Pancreas (tissue), 10 donors: ENCODE data around the gene ACVR1B. TPM values are rescaled to one million over a fixed set of nuclear protein-coding genes. Genes with fewer than 3 reads are reported as not detected.

ENCODE experiments used
- ATAC-seq, 4 donors: fragments of 200-7000 bp; cut with Tn5 transposase; one replicate each; pipeline versions ENCODE4 v1.8.0 to v1.9.1; 2020; ENCODE audit warnings: mild to moderate bottlenecking in 4 of 4, moderate library complexity in 4 of 4
- DNase-seq, 6 donors: peaks; one replicate each; pipeline ENCODE4 v3.0.0-alpha.2; 2020
- FAIRE-seq: peaks from 2 replicates; lab custom pipeline; 2012; peaks lifted over from hg19 to GRCh38; lab: Jason Lieb, UNC
- H3K27ac ChIP-seq, 4 donors: fragments of 200-600 bp; sonication (generic); 1 replicate in 3 of 4; 2 replicates in 1 of 4; pipeline versions ENCODE4 v1.5.0 to v1.8.0; 2020
- H3K27me3 ChIP-seq, 4 donors: fragments of 200-600 bp; one replicate each; pipeline ENCODE4 v1.8.0; 2021
- H3K36me3 ChIP-seq, 3 donors: fragments of 200-600 bp; sonication (generic) in 1 of 3; one replicate each; pipeline versions ENCODE4 v1.5.0 to v1.8.0; 2020 to 2021
- H3K4me1 ChIP-seq, 3 donors: fragments of 200-600 bp; one replicate each; pipeline ENCODE4 v1.8.0; 2021
- H3K4me3 ChIP-seq, 4 donors: fragments of 200-600 bp; sonication (generic) in 2 of 4; one replicate each; pipeline versions ENCODE4 v1.5.0 to v1.8.0; 2020 to 2021
- H3K9me3 ChIP-seq, 4 donors: fragments of 200-600 bp; one replicate each; pipeline ENCODE4 v1.8.0; 2021
- CTCF ChIP-seq, 4 donors: fragments of 200-600 bp; sonication (generic) in 3 of 4; IDR thresholded peaks; one replicate each; pipeline versions ENCODE4 v1.5.0 to v1.8.0; 2021; ENCODE audit warnings: antibody characterized with exemption in 4 of 4
- WGBS, 2 donors: extraction: QIAGEN DNeasy Blood & Tissue Kit; methylation state at CpG; one replicate each; pipeline ENCODE4 v1.1.7; 2013; 5-methylcytosine and 5-hydroxymethylcytosine counted together
- intact Hi-C, 3 donors: fragments of 100-400 bp; cut with DNase I; formaldehyde crosslinking; loops; one replicate each; pipeline versions ENCODE4 v1.11.1 to v1.14.2; 2022
- polyA plus RNA-seq, 2 donors: library from polyadenylated mRNA; stranded (reverse); fragments of 200-250 nt; gene quantifications; one replicate each; pipeline ENCODE4 v1.2.3, GENCODE V29; 2013
- total RNA-seq, 6 donors: library from RNA; stranded (reverse); fragmentation: NEBNext Ultra II Directional in 4 of 6; extraction: Animal tissue kit (Norgen Biotek cat#: 25700) in 4 of 6; gene quantifications; one replicate each; pipeline versions ENCODE4 v1.2.1 to v1.2.4, GENCODE V29; 2021 to 2023
- donor health status: healthy with polysubstance abuse.
- donor health status: DM: no; HTN: no; CAD: no; lungs with moderate emphysema.
- donor health status: DM: no; HTN: no; CAD: no.
- donor health status: control.
- donor health status: control.
- donor health status: Bipolar disorder and iron deficiency.
- donor health status: DM: yes; HTN: yes; CAD: no.
- donor health status: DM: no; HTN: no; CAD: no.
- donor health status: DM: no; HTN: no; CAD: no.
- donor health status: DM: yes; HTN: yes; CAD: no.

The ACVR1B gene
- total and polyA plus RNA-seq, 8 donors, result 16.0 to 31.4 (median 26.2) TPM

GRCh38 chr12:51913071-51914033 lies 38.1 kb upstream of the ACVR1B start:
- H3K4me1 ChIP-seq, result no peaks in the 10 kb centered on the region
- intact Hi-C loops, result no loop called here
- H3K36me3 ChIP-seq, result peaks cover 0 to 4% (median 0%) of the 10 kb centered on the region in 3 donors
- H3K4me3 ChIP-seq, result peak overlapping the region in 1 of 4 donors; percentile 7
- no peaks in the 10 kb centered on the region for H3K9me3 ChIP-seq
- TF ChIP-seq CTCF (IDR thresholded peaks at IDR 0.05), result no peak
- DNase-seq (peak in 2 of 6 donors; percentile 55 to 74), FAIRE-seq (no peak), ATAC-seq (no peak)
- H3K27me3 ChIP-seq, result no peaks in the 10 kb centered on the region
- 75% methylated on average over 30 of the region's 30 CpGs for WGBS, 2 donors
- H3K27ac ChIP-seq, result no peak overlapping the region

DNA sequence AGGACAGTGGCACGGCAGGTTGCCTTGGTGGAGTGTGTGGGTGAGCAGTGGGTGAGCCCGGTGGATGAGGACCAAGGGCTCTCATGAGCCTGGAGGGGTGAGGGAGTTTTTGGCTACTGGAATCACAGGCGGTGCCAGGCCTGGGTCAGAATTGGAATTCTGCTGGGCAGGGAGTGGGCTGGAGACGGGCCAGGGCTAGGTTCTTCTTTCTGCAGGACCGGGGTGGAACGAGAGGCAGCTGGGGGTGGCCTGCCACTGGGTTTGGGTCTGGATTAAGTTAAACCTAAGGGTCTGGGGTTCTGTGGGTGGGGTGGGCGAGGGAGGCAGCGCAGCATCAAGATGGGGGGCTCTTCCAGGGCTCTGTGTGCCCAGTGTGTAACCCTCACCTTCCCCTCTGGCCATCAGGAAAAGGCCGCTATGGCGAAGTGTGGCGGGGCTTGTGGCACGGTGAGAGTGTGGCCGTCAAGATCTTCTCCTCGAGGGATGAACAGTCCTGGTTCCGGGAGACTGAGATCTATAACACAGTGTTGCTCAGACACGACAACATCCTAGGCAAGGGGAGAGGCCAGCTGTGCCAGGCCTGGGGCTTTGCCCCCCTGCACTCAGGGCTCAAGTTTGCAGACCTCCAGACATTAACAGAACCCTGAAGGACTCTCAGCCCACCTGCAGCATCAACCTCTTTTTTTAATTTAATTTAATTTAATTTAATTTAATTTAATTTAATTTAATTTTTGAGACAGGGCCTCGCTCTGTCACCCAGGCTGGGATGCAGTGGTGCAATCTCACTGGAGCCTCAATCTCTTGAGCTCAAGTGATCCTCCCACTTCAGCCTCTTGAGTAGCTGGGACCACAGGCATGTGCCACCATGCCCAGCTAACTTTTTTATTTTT lies 37.2 kb upstream of the ACVR1B start:
- intact Hi-C loops, result no loop called here
- FAIRE-seq (no peak), ATAC-seq (no peak), DNase-seq (peak in 3 of 6 donors; percentile 13 to 57 (median 44))
- no peaks in the 10 kb centered on the region for H3K9me3 ChIP-seq
- no peak for TF ChIP-seq CTCF (IDR thresholded peaks at IDR 0.05)
- no peaks in the 10 kb centered on the region for H3K27me3 ChIP-seq
- H3K27ac ChIP-seq, result no peak overlapping the region
- H3K36me3 ChIP-seq, result peaks cover 0 to 4% (median 0%) of the 10 kb centered on the region in 3 donors
- H3K4me3 ChIP-seq, result no peak overlapping the region
- H3K4me1 ChIP-seq, result no peaks in the 10 kb centered on the region
- 83 to 86% methylated on average over 17 of the region's 17 CpGs for WGBS, 2 donors

DNA sequence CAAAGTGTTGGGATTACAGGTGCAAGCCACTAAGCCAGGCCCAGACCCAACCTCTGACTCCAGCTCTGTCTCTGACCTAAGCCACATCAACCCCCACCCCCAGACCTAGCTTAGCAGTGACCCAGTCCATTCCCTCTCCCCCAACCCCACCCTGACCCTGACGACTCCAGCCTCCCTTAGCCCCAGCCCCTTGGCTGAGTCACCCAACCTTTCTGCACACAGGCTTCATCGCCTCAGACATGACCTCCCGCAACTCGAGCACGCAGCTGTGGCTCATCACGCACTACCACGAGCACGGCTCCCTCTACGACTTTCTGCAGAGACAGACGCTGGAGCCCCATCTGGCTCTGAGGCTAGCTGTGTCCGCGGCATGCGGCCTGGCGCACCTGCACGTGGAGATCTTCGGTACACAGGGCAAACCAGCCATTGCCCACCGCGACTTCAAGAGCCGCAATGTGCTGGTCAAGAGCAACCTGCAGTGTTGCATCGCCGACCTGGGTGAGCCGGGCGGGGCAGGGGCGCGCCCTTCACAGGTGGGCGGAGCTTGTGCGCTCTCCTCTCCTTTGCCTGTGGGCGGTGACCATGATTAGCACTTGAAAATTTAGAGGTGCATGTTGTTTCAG lies 36.4 kb upstream of the ACVR1B start:
- no peak for TF ChIP-seq CTCF (IDR thresholded peaks at IDR 0.05)
- Histone ChIP-seq H3K27ac (no peak overlapping the region), H3K4me3 (no peak overlapping the region), H3K4me1 (no peaks in the 10 kb centered on the region), H3K9me3 (no peaks in the 10 kb centered on the region), H3K36me3 (peaks cover 0 to 4% (median 0%) of the 10 kb centered on the region in 3 donors), H3K27me3 (no peaks in the 10 kb centered on the region)
- ATAC-seq, result no peak
- DNase-seq, result peak in 1 of 6 donors; percentile 52
- 79 to 87% methylated on average over 28 of the region's 28 CpGs for WGBS, 2 donors
- no peak for FAIRE-seq
- intact Hi-C loops, result no loop called here

GRCh38 chr12:51915951-51916350 lies 35.5 kb upstream of the ACVR1B start:
- DNase-seq (no peak), FAIRE-seq (no peak), ATAC-seq (no peak)
- Histone ChIP-seq H3K4me1 (no peaks in the 10 kb centered on the region), H3K4me3 (no peak overlapping the region), H3K9me3 (no peaks in the 10 kb centered on the region), H3K27me3 (no peaks in the 10 kb centered on the region), H3K27ac (no peak overlapping the region), H3K36me3 (peaks cover 0 to 4% (median 0%) of the 10 kb centered on the region in 3 donors)
- intact Hi-C loops, result no loop called here
- WGBS, 2 donors, result 93 to 95% methylated on average over 11 of the region's 11 CpGs
- no peak for TF ChIP-seq CTCF (IDR thresholded peaks at IDR 0.05)
